Measurements from ENCODE around the gene CSGALNACT2.
A peak's percentile ranks its signal among the peaks of the same experiment; 100 is the strongest.

Gene CSGALNACT2

DNA sequence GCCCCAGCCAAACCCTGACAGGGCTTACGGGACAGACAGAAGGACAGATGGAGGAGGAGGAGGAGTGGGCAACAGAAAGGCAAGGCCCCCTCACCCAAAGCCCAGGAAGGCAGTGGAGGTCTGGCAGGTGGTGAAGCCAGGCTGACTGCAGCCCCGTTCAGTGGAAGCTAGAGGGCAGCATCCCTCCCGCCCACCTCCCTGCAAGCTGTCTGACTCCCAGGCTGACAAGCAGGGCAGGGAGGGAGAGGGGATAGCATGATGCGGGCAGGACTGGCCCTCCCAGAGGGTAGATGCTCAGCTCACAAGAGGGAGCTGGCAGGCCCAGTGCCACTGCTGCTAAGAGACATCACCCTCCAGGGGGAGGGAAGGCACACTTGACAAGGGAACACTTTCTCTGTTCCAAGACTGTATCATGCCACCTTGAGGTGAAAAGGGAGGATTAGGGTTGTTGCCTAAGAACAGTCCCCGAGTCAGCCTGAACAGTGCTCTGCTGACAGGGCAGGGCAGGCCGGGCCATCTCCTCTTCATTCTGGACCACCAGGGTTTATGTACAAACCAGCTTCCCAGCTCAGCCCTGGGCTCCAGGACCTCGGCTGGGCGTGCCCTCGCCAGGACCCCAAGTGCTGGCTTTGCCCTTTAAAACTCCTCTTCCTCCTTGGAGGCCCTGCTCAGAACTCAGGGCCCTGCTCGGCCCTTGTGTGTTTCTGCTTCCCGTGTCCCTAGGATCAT is 66.9 kb downstream of the CSGALNACT2 start:
- DNase-seq, result peak; percentile 36

- DNase-seq, result no peak
Measured at GRCh38 chr10:43205681-43206390, 67.6 kb downstream of the CSGALNACT2 start.

DNA sequence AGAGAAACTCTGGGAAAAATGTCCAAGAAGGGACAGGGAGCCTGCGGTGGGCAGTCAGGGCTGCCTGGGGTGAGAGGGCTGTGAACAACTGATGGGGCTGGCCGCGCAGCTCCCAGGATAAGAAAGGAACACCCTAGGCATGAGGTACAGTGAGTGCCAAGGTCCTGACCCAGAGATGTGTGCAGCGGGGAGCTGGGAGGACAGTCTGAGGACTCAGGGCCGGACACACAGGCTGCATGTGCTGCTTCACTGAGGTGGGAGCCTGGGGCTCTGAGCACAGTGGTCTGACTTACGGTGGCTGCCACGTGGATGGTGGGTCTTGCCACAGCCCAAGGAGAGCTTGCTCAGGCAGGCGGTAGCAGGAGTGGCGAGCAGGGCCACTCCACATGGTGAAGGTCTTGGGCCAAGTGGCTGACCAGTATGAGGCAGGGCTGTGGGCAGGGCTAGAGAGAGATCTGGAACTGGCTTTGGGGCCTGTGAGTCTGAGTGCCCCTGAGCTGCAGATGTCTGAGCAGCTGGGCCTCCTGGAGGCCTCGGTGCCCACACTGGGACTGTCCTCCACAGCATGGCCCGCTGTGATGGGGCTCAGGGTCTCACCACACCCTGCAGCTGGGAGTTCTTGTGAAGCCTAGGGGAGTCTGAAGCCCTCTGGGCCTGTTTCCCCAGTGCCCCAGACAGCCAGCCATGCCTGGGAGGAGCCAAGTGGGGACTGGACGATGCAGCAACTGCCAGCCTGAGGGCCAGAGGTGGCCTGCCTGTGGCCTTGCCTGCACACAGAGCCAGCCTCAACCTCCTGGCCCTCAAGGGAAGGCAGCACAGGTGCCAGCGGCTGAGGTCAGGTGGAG is 68.4 kb downstream of the CSGALNACT2 start:
- DNase-seq, result no peak

DNA sequence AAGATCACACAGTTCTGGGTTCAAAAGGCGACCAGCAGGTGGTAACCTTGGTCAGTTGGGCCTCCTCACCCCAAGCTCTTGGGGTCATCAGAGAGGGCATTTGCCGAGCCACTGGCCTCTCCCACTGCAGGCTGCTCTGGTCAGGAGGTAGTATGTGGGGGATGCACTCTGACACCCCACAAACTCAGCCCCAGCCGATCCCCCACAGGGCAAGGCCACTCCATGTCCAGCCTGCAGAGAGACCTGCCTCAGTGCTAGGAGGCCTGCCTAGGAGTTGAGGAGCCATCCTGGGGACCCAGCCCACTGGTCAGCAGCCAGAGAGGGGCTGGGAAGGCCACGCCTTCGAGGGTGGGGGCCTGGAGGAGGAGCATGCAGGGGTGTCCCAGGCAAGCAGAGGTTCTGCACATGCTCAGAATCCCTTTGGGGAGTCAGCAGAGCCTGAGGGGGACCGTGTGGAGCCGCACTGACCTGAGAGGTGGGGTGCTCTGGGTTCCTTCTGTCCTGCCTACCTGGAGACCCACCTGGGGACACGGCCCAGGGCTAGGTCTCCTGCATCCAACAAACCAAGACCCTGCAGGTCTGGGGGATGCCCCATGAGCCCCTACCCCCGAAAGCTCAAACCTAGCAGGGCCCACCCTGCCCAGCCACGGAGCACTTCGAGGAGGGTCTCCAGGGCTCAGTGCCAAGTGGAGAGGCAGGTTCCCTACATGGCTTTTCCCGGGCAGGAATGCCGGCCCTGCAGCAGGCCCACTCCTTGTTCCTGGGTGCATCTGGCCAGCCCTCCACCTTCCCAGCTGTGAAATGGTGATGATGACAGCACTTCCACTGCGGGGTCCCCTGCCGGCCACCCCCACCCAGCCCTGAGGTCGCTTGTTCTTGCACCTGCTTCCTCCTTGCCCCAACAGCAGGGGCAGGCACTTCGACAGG is 70.2 kb downstream of the CSGALNACT2 start:
- no peak for DNase-seq

GRCh38 chr10:43209074-43209455 is 70.8 kb downstream of the CSGALNACT2 start:
- no peak for DNase-seq

DNA sequence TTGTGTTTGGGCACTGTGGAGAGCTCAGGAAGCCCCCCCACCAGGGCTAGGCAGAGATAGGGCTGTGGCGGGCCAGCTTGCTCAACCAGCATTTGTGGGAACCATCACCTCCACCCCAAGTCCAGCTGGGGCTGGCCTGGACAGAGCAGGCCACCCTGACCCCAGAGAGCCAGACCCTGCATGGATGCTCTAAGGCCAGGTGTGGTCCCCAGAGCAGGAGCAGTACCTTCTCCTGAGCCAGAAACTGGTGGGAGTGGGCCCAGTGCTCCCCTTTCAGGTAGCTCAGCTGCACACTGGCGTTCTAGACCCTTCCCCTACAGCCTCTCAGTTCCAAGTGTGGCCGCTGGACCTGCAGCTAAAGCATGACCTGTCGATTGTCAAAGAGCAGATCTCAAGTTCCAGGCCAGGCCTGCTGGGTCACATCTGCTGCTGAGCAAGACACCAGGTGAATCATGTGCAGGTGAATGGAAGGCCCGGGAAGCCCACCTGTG is 71.5 kb downstream of the CSGALNACT2 start:
- DNase-seq, result no peak

- DNase-seq, result no peak
Measured at GRCh38 chr10:43210556-43210955, 72.3 kb downstream of the CSGALNACT2 start.

DNA sequence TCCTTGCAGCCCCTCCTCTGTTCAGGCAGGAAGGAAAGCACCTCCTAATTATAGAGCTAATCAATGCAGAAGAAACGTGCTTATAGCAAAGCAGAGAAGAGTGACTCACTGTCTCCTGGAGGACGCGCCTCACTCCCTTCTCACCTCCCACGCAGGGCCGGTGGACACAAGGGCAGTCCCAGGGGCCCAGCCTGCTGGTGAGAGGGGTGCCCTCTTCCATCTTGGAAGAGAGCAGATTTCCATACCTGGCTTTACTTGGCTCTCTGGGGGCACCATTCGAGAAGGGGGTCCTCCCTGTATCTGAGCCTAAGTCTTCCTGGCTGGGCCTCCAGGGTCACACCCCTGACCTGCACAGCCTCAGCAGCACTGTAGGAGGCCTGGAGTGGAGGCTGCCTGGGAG is 72.8 kb downstream of the CSGALNACT2 start:
- no peak for DNase-seq

GRCh38 chr10:43211431-43212042 is 73.3 kb downstream of the CSGALNACT2 start:
- no peak for DNase-seq

- DNase-seq, result no peak
Measured at GRCh38 chr10:43212043-43212721, 73.9 kb downstream of the CSGALNACT2 start.

GRCh38 chr10:43214071-43214955 is 76.1 kb downstream of the CSGALNACT2 start:
- no peak for DNase-seq

- no peak for DNase-seq
Measured at GRCh38 chr10:43214956-43215561, 76.8 kb downstream of the CSGALNACT2 start.

DNA sequence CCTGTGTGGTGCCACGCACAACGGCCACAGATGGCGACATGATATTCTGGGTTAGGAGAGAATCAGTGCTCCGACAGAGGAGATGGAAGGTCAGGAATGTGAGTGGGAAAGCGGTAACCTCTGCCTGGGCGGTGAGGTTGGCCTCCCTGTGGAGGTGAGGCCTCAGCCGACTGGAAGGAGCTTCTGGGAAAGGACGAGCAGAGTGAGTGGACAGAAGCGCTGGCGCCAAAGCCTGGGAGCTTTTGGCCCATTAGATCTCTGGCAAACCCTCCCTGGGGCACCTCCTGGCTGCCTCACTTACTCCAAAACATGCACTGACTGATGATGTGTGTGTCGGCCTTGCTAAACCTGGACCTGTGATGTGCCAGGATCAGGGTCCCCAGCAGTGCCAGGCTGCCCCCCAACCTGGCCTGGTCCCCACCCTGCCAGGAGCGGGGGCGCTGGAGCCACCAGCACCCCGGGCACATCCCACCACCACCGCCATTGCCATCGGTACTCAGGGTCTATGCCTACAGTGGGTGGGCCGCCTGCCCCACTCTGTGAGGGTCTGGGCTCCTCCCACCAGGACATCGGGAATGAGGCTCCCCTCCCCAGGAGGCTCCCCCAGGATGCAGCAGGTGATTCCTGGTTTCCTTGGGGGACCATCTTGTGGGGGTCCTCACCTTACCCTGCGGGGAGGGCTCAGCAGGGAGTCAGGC is 77.7 kb downstream of the CSGALNACT2 start:
- DNase-seq, result no peak

GRCh38 chr10:43216931-43217562 is 78.8 kb downstream of the CSGALNACT2 start:
- DNase-seq, result no peak

DNA sequence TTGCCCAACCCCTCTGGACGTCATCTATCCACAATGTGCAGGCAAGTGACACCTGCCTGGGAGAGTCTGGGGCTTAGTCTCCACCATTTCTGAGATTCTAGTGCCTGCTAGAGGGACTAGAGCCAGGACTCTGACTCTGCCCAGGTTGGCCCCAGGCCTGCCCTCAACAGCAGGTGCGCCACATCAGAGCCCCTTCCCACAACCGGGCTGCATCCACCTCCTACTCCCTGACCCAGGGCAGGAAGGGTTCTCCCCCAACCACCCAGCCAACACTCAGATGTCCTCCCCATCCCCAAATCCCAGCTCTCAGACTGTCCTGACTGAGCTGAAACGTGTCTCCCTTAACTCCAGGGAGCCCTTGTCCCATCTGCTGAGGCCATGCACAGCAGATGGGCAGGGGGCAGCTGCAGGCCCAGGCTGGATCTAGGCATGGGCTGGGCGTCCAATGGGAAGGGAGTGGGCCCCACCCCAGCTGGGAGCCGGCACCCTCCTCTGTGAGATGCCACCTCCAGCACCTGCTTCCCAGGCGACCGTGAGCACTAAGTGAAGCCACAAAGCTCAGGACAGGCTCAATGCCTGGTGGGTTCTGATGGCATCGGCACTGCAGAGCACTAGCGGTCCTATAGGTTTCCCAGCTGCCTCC is 79.4 kb downstream of the CSGALNACT2 start:
- DNase-seq, result no peak

GRCh38 chr10:43218206-43218950 is 80.1 kb downstream of the CSGALNACT2 start:
- no peak for DNase-seq
